Right atrium auricular region (tissue), 2 donors: ENCODE data around the gene GRIK4. TPM values are rescaled to one million over a fixed set of nuclear protein-coding genes. Genes with fewer than 3 reads are reported as not detected.

Experiments used
- DNase-seq: peaks from one replicate; pipeline ENCODE4 v3.0.0-alpha.2; 2019; ENCODE audit warnings: low spot score
- H3K27ac ChIP-seq, 2 donors: fragments of 200-600 bp; sonication (generic); 1 replicate in 1 of 2; 2 replicates in 1 of 2; pipeline ENCODE4 v1.5.1; 2016 to 2019
- H3K27me3 ChIP-seq, 2 donors: fragments of 200-600 bp; sonication (generic); one replicate each; pipeline versions ENCODE4 v1.5.1 to v1.6.0; 2017 to 2019
- H3K36me3 ChIP-seq: fragments of 200-600 bp; sonication (generic); one replicate; pipeline ENCODE4 v1.5.1; 2016
- H3K4me1 ChIP-seq, 2 donors: fragments of 200-600 bp; sonication (generic); one replicate each; pipeline versions ENCODE4 v1.5.1 to v1.6.0; 2017 to 2019
- H3K4me3 ChIP-seq, 2 donors: fragments of 200-600 bp; sonication (generic); 1 replicate in 1 of 2; 2 replicates in 1 of 2; pipeline ENCODE4 v1.5.1; 2017 to 2019; ENCODE audit warnings: mild to moderate bottlenecking in 1 of 2, moderate library complexity in 1 of 2
- H3K9me3 ChIP-seq, 2 donors: fragments of 200-600 bp; sonication (generic); one replicate each; pipeline ENCODE4 v1.5.1; 2019
- total RNA-seq, 2 donors: library from RNA; depleted of rRNA; stranded (reverse); fragments of >200 nt; gene quantifications; one replicate each; pipeline ENCODE4 v1.1.0, GENCODE V29; 2016
- TF ChIP-seq, protein P1 (sequence below), 2 donors: fragments of 200-600 bp; sonication (generic); IDR thresholded peaks; one replicate each; pipeline ENCODE4 v1.5.1; 2019; ENCODE audit warnings: antibody characterized with exemption in 2 of 2

Gene GRIK4
- total RNA-seq, 2 donors from 2014 or later: 0.04 to 0.30 TPM

- peak overlapping the region; percentile 19 to 48 for H3K4me3 ChIP-seq
- TF ChIP-seq, protein P1, sequence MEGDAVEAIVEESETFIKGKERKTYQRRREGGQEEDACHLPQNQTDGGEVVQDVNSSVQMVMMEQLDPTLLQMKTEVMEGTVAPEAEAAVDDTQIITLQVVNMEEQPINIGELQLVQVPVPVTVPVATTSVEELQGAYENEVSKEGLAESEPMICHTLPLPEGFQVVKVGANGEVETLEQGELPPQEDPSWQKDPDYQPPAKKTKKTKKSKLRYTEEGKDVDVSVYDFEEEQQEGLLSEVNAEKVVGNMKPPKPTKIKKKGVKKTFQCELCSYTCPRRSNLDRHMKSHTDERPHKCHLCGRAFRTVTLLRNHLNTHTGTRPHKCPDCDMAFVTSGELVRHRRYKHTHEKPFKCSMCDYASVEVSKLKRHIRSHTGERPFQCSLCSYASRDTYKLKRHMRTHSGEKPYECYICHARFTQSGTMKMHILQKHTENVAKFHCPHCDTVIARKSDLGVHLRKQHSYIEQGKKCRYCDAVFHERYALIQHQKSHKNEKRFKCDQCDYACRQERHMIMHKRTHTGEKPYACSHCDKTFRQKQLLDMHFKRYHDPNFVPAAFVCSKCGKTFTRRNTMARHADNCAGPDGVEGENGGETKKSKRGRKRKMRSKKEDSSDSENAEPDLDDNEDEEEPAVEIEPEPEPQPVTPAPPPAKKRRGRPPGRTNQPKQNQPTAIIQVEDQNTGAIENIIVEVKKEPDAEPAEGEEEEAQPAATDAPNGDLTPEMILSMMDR (IDR thresholded peaks at IDR 0.05): no peak
- H3K4me1 ChIP-seq: peaks cover 0 to 9% of the 10 kb centered on the region in 2 donors
- H3K36me3 ChIP-seq: no peaks in the 10 kb centered on the region
- H3K27me3 ChIP-seq: no peaks in the 10 kb centered on the region
- no peak overlapping the region for H3K27ac ChIP-seq
- H3K9me3 ChIP-seq: no peaks in the 10 kb centered on the region
- no peak for DNase-seq
Measured at GRCh38 chr11:120511820-120512738, 531 bp downstream of the GRIK4 start.

DNA sequence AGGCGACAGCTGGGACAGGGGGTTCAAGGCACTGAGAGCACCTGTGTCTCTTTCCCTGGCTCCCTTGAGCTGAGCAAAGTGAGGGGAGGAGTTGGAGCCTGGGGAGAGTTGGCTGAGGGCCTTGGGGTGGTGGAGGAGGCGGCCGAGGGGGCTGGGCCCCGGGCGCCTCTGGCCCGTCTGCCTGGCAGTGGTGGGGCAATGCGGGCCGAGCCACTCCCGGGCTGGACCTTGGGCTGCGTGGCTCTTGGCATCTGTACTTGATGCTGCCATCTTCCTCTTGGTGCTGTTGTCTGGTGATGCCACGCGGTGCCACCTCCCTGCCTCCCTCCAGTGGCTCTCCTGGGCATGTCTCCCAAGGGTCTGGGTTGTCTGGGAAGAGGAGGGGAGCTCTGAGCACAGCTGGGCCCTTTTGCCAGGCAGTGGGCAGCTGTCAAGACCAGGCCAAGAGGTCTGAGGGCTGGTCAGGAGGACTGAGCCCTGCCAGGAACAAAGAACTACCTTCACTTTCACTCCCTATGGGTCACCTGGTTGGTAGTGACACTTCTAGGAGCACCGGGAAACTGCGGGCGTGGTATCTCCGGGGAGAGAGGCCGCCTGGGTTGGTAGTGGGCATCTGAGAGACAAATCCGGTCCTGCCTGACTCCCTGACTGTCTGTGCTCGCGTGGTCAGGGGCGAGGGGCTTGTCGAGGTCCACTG, 1.3 kb downstream of the GRIK4 start:
- no peaks in the 10 kb centered on the region for H3K36me3 ChIP-seq
- DNase-seq: no peak
- H3K27ac ChIP-seq: no peak overlapping the region
- H3K9me3 ChIP-seq: no peaks in the 10 kb centered on the region
- no peak overlapping the region for H3K4me3 ChIP-seq
- TF ChIP-seq, protein P1 (IDR thresholded peaks at IDR 0.05): no peak
- H3K4me1 ChIP-seq: peaks cover 0 to 17% of the 10 kb centered on the region in 2 donors
- H3K27me3 ChIP-seq: no peaks in the 10 kb centered on the region

DNA sequence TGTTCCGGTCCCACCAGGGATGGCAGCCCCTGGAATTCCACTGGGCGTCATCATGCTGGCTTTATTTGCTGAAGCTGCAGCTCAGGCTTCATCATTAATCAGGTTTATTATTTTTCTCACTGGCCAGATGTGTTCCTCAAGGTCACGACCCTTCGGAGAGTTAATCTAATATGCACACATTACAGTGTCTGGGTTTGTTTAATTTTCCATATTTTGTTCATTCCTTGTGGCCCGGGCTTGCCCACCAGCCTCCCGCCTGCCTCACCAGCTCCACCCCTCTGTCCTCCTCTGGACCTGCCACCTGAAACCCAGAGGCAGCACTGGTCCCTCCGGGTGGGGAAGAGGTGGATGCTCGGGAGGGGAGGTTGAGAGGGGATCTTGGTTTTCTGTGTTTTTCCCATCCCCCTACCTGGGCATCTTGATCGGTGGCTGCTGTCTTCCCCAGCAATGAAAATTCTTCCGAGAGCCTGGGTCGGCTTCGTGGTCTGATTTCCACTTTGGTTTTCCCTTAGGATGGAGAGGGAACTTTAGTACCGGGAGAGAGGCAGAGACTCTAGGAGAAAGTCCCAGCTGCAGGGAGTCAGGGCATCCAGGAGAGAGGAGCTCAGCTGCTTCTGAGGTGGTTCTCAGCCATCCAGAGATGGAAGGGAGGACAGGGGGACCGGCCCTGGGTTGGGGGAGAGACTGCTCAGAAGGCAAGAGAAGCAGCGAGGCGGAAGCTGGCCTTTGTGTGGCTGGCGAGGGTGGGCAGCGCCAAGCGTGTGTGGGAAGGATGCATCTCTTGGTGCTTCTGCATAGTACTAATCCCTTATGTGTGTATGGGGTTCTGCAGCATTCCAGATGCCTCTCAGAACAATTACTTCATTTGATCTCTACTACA, 2.1 kb downstream of the GRIK4 start:
- H3K4me1 ChIP-seq: peaks cover 0 to 18% of the 10 kb centered on the region in 2 donors
- no peaks in the 10 kb centered on the region for H3K36me3 ChIP-seq
- H3K27me3 ChIP-seq: no peaks in the 10 kb centered on the region
- H3K4me3 ChIP-seq: no peak overlapping the region
- H3K9me3 ChIP-seq: no peaks in the 10 kb centered on the region
- TF ChIP-seq, protein P1 (IDR thresholded peaks at IDR 0.05): no peak
- no peak for DNase-seq
- no peak overlapping the region for H3K27ac ChIP-seq

DNA sequence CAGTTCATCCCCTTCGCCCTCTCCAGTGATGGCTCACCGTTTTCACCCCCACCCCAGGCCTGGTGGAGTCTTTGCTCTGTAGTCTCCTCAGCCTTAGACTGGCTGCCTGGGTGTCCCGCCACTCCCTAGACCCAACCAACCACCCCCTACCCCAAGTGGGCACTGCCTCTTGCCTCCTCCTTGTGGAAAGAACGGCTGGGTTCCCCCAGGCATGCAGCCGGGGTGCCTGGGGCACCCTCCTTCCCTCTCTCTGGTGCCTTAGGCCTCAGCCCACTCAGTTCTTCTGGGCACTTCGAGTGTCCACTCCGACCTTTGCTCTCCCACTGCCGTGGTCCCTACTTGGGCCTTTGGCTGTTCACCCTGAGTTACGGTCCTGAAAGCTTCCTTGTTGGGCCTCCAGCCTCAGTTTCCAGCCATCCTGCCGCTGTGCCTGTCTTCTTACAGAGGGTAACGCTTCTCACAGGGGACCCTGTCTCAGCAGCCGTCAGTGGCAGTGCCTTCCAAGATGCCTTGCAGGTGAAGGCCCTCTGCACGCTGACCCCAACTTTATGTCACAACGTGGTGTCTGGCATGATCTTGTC, 3.1 kb downstream of the GRIK4 start:
- DNase-seq: no peak
- no peak overlapping the region for H3K4me3 ChIP-seq
- H3K27ac ChIP-seq: no peak overlapping the region
- H3K27me3 ChIP-seq: no peaks in the 10 kb centered on the region
- no peaks in the 10 kb centered on the region for H3K36me3 ChIP-seq
- TF ChIP-seq, protein P1 (IDR thresholded peaks at IDR 0.05): no peak
- H3K9me3 ChIP-seq: no peaks in the 10 kb centered on the region
- H3K4me1 ChIP-seq: peaks cover 0 to 18% of the 10 kb centered on the region in 2 donors

DNA sequence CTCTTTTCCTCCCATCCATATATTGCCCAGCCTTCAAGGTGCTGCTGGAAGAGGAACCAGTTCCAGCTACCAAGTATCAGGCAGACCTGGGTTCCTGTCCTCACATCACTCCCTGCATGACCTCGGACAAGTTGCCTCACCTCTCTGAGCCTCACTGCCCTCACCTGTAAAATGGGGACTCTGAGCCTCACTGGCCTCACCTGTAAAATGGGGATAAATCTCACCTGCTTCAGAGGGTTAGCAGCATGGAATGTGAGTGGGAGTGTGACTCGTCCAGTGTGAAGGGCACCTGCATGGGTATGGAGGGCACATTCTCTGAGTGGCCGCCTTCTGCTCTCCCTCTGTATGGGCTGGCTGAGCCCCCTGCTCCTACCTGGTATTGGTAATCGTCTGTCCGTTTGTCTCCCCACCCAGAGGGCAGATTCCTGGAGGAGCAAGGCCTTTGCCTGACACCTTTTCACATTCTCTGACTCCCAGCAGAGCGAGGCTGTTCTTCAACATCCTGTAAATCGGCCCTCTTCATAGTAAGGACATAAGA, 3.7 kb downstream of the GRIK4 start:
- Histone ChIP-seq H3K4me1 (peaks cover 0 to 18% of the 10 kb centered on the region in 2 donors), H3K36me3 (no peaks in the 10 kb centered on the region), H3K9me3 (no peaks in the 10 kb centered on the region), H3K4me3 (no peak overlapping the region), H3K27me3 (no peaks in the 10 kb centered on the region), H3K27ac (no peak overlapping the region)
- TF ChIP-seq, protein P1 (IDR thresholded peaks at IDR 0.05): no peak
- no peak for DNase-seq
